Measurements from ENCODE around the gene ABHD14A. TPM values are rescaled to one million over a fixed set of nuclear protein-coding genes. Genes with fewer than 3 reads are reported as not detected.

Gene ABHD14A
- total RNA-seq, 1 donor from 2014 or later, result 0.79 TPM

DNA sequence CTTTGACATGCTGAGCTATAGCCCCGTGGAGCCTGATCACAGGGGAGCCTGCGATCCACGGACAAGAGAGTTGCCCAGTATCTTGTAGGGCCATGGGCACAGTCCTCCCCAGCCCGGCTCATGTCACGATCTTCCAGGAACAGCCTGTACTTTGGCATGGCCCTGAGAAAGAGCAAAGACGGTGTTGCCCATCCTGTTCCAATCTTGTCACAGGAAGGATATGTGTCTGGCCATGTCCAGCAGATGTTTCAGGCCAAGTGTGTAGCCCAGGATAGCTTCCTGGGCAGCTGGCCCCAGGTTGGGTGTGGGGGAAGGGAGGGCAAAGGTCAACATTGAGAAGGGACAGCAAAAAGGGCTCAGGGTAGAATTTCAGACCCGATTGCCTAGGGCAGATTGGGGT is 37.8 kb downstream of the ABHD14A start:
- no peak overlapping the region for H3K4me3 ChIP-seq (ENCODE audit: low read depth, low read length)
- FAIRE-seq (no peak), DNase-seq (ENCODE audit: low read depth) (no peak)
- H3K27me3 ChIP-seq (ENCODE audit: control insufficient read depth, insufficient read depth, low read length), result no peaks in the 10 kb centered on the region
- TF ChIP-seq, protein P1, sequence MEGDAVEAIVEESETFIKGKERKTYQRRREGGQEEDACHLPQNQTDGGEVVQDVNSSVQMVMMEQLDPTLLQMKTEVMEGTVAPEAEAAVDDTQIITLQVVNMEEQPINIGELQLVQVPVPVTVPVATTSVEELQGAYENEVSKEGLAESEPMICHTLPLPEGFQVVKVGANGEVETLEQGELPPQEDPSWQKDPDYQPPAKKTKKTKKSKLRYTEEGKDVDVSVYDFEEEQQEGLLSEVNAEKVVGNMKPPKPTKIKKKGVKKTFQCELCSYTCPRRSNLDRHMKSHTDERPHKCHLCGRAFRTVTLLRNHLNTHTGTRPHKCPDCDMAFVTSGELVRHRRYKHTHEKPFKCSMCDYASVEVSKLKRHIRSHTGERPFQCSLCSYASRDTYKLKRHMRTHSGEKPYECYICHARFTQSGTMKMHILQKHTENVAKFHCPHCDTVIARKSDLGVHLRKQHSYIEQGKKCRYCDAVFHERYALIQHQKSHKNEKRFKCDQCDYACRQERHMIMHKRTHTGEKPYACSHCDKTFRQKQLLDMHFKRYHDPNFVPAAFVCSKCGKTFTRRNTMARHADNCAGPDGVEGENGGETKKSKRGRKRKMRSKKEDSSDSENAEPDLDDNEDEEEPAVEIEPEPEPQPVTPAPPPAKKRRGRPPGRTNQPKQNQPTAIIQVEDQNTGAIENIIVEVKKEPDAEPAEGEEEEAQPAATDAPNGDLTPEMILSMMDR (IDR thresholded peaks at IDR 0.05; ENCODE audit: insufficient read depth, low read length, severe bottlenecking), result no peak
- no peaks in the 10 kb centered on the region for H3K36me3 ChIP-seq (ENCODE audit: control insufficient read depth, insufficient read depth, low read length)

DNA sequence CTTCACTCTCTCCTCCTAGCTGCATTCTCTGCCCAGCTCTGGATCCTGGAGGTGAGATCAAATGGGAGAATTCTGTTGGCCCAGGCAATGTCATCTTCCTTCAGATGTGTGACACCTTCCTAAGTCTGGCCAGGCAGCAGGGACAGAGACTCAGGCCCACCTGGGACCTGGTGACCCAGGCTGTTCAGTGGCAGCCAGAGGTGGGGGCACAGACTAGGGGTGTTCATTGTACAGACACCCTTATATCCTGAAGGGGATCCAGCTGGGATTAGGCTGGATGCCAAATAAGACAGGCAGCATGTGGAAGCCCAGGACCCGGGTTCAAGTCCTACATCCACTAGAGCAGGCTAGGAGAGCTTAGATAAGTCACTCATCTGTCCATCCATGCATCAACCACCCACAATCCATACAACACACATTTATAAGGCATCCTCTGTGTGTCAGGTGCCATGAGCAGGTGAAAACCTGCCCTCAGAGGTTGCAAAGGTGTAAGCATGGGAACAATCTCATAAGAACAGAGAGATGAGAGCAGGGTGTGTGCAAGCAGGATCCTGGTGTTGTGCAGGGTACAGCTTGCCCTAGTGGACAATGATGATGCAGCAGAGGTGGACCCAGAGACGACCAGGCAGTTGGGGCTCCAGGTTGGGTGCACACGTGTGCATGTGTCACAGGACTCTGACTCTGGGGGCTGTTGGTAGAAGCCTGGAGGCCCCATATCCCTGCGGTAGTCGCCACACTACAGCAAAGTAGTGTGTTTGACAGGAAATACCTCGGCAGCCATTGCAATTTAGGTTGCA is 39.1 kb downstream of the ABHD14A start:
- TF ChIP-seq, protein P1 (IDR thresholded peaks at IDR 0.05; ENCODE audit: insufficient read depth, low read length, severe bottlenecking), result peak; percentile 25
- Histone ChIP-seq H3K36me3 (ENCODE audit: control insufficient read depth, insufficient read depth, low read length) (no peaks in the 10 kb centered on the region), H3K27me3 (ENCODE audit: control insufficient read depth, insufficient read depth, low read length) (no peaks in the 10 kb centered on the region), H3K4me3 (ENCODE audit: low read depth, low read length) (no peak overlapping the region)
- DNase-seq (ENCODE audit: low read depth), result no peak
- no peak for FAIRE-seq

DNA sequence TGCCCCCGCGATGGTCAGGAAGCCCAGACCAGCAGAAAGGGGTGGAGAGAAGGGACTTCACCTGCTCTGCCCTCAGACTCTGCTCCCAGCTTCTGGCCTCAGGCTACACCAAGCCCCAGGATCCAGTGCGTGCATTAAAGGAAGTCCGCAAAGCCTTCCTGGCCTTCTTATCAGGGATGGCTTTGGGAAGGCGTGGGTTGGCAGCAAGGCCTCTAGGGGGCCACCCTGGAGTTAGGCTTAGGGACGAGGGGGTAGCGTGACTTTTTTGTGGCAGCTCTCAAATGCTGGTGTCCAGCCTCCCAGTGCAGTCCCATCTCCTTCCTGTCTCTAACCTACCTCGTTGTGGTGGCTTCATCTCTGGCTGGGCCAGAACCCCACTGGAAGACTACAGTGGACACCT is 39.7 kb downstream of the ABHD14A start:
- no peak for DNase-seq (ENCODE audit: low read depth)
- TF ChIP-seq, protein P1 (IDR thresholded peaks at IDR 0.05; ENCODE audit: insufficient read depth, low read length, severe bottlenecking), result peak; percentile 25

DNA sequence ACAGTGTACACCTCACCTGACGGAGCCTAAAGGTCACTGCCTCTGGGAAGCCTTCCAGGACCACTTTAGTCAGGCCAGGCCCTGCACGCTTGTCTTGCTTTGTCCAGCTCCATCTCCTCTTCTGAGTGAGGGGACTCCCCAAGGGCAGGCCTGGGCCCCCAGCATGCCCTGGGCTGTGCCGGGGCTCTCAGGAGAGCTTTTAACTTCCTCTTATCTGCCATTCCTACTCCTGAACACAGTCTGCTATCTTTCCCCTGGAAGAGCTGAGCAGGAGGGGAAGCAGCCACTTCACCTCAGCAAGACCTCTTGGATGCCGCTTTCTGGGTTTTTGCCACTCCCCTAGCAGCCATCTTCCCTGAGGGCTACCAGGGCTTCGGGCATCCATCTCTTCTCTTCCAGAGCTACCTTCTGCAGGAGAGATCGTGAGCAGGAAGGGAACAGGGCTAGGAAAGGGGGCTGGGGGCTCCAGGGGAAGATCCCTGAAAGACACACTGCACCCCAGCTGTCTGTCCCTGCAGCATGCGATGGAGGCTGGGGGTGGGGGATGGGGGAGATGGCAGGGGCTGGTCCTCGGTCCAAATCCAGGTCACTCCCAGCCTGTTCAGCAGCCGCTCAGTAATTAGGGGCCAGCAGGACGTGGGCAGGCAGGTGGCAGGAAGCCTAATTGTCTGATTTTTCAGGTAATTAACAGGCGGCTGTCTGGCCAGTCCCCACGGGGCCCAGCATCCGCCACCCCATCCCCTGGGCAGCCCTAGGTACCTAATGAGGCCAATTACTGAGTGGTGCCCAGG is 40.8 kb downstream of the ABHD14A start:
- Histone ChIP-seq H3K4me3 (ENCODE audit: low read depth, low read length) (no peak overlapping the region), H3K27me3 (ENCODE audit: control insufficient read depth, insufficient read depth, low read length) (no peaks in the 10 kb centered on the region), H3K36me3 (ENCODE audit: control insufficient read depth, insufficient read depth, low read length) (no peaks in the 10 kb centered on the region)
- DNase-seq (ENCODE audit: low read depth) (no peak), FAIRE-seq (no peak)
- TF ChIP-seq, protein P1 (IDR thresholded peaks at IDR 0.05; ENCODE audit: insufficient read depth, low read length, severe bottlenecking), result no peak

More for the DNA sequence above, 39.7 kb downstream of the ABHD14A start:
- no peaks in the 10 kb centered on the region for H3K36me3 ChIP-seq (ENCODE audit: control insufficient read depth, insufficient read depth, low read length)
- no peak overlapping the region for H3K4me3 ChIP-seq (ENCODE audit: low read depth, low read length)
- FAIRE-seq, result peak; percentile 32
- no peaks in the 10 kb centered on the region for H3K27me3 ChIP-seq (ENCODE audit: control insufficient read depth, insufficient read depth, low read length)

DNA sequence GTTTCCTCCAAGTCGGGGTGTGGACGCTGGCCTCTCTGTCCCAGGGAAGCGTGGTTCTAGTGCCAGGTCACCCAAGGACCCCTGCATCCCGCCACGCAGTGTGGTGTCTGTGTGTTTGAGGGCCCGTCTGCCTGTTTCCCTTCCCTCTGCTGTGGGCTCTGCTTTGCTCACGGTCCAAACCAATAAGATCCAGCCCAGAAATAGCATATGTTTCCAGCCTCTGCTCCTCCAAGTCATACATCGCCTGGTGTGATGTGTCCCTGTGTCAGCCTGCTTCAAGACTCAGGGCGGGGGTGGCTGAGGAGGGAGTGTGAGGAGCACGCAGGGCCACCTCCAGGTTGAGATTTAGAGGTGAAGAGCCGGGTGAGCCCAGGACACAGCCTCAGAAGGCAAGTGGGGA is 42.7 kb downstream of the ABHD14A start:
- FAIRE-seq, result peak; percentile 13
- TF ChIP-seq, protein P1 (IDR thresholded peaks at IDR 0.05; ENCODE audit: insufficient read depth, low read length, severe bottlenecking), result no peak
- no peak overlapping the region for H3K4me3 ChIP-seq (ENCODE audit: low read depth, low read length)
- DNase-seq (ENCODE audit: low read depth), result no peak
- H3K27me3 ChIP-seq (ENCODE audit: control insufficient read depth, insufficient read depth, low read length), result no peaks in the 10 kb centered on the region
- H3K36me3 ChIP-seq (ENCODE audit: control insufficient read depth, insufficient read depth, low read length), result no peaks in the 10 kb centered on the region
